HEK293 (cell line): ENCODE measurements around the gene TMEM63A.

Experiments
- CTCF ChIA-PET: fragments of 350-600 bp; formaldehyde crosslinking; extraction: SDS; loops from one replicate; lab custom pipeline; 2021; ENCODE audit warnings: antibody characterized with exemption; lab: Yijun Ruan, JAX
- POLR2A ChIA-PET: fragments of 300-600 bp; formaldehyde crosslinking; extraction: SDS; loops from one replicate; lab custom pipeline; 2020; ENCODE audit warnings: antibody characterized with exemption, inconsistent platforms; lab: Yijun Ruan, JAX
- H3K27ac ChIP-seq: fragments of 200-500 bp; sonication (Bioruptor generic); 2 replicates; pipeline ENCODE4 v1.5.1; 2014; ENCODE audit warnings: low read depth, low read length, control low read depth, inconsistent platforms; ENCODE audit errors: extremely low read depth
- H3K36me3 ChIP-seq, 2 experiments: fragments of 200-500 bp in 1 of 2; sonication (Bioruptor generic) in 1 of 2; 1 replicate in 1 of 2; 2 replicates in 1 of 2; pipeline ENCODE4 v1.5.1; 2014 to 2017; ENCODE audit warnings: inconsistent platforms in 2 of 2, low read length in 2 of 2; ENCODE audit not compliant: control insufficient read depth in 2 of 2, insufficient read depth in 1 of 2
- H3K4me1 ChIP-seq: fragments of 200-500 bp; sonication (Bioruptor generic); 2 replicates; pipeline ENCODE4 v1.5.1; 2014; ENCODE audit warnings: mild to moderate bottlenecking, low read length, inconsistent platforms; ENCODE audit not compliant: control insufficient read depth, insufficient read depth
- H3K4me3 ChIP-seq: 2 replicates; pipeline ENCODE4 v1.5.1; 2011; ENCODE audit warnings: low read depth, mild to moderate bottlenecking, control low read depth, low read length, moderate library complexity
- H3K9me3 ChIP-seq: fragments of 200-500 bp; sonication (Bioruptor generic); 2 replicates; pipeline ENCODE4 v1.5.1; 2014; ENCODE audit warnings: low read depth, low read length, inconsistent platforms; ENCODE audit not compliant: control insufficient read depth, insufficient read depth
- FEZF1 ChIP-seq: fragments of 450-650 bp; formaldehyde crosslinking; IDR thresholded peaks from 2 replicates; pipeline ENCODE4 v1.5.1; 2016; ENCODE audit warnings: missing biosample characterization, missing genetic modification characterization
- IKZF3 ChIP-seq: fragments of 450-650 bp; IDR thresholded peaks from 2 replicates; pipeline ENCODE4 v1.5.0; 2018; ENCODE audit warnings: missing biosample characterization, mild to moderate bottlenecking, missing genetic modification characterization, moderate library complexity
- INSM2 ChIP-seq: fragments of 450-650 bp; formaldehyde crosslinking; IDR thresholded peaks from 2 replicates; pipeline ENCODE4 v1.5.1; 2016; ENCODE audit warnings: missing biosample characterization, missing genetic modification characterization
- KLF10 ChIP-seq: fragments of 450-650 bp; IDR thresholded peaks from 2 replicates; pipeline ENCODE4 v1.5.1; 2018; ENCODE audit warnings: missing biosample characterization, mild to moderate bottlenecking, missing genetic modification characterization
- OSR2 ChIP-seq: fragments of 450-650 bp; formaldehyde crosslinking; IDR thresholded peaks from 2 replicates; pipeline ENCODE4 v1.5.1; 2016; ENCODE audit warnings: missing biosample characterization, missing genetic modification characterization
- PRDM6 ChIP-seq: fragments of 450-650 bp; formaldehyde crosslinking; IDR thresholded peaks from 2 replicates; pipeline ENCODE4 v1.5.1; 2017; ENCODE audit warnings: missing biosample characterization, missing genetic modification characterization
- RBAK ChIP-seq: fragments of 450-650 bp; formaldehyde crosslinking; IDR thresholded peaks from 2 replicates; pipeline ENCODE4 v1.5.1; 2016; ENCODE audit warnings: missing biosample characterization, missing genetic modification characterization
- ZBTB1 ChIP-seq: fragments of 450-650 bp; formaldehyde crosslinking; IDR thresholded peaks from 2 replicates; pipeline ENCODE4 v1.5.1; 2016; ENCODE audit warnings: missing biosample characterization, missing genetic modification characterization
- ZBTB8A ChIP-seq: fragments of 450-650 bp; formaldehyde crosslinking; IDR thresholded peaks from 2 replicates; pipeline ENCODE4 v1.5.1; 2016; ENCODE audit warnings: missing biosample characterization, missing genetic modification characterization
- ZNF174 ChIP-seq: fragments of 450-650 bp; formaldehyde crosslinking; IDR thresholded peaks from 2 replicates; pipeline ENCODE4 v1.5.0; 2017; ENCODE audit warnings: missing biosample characterization, mild to moderate bottlenecking, missing genetic modification characterization
- ZNF350 ChIP-seq: fragments of 450-650 bp; formaldehyde crosslinking; IDR thresholded peaks from 2 replicates; pipeline ENCODE4 v1.5.0; 2017; ENCODE audit warnings: missing biosample characterization, mild to moderate bottlenecking, missing genetic modification characterization
- ZNF37A ChIP-seq: fragments of 450-650 bp; IDR thresholded peaks from 2 replicates; pipeline ENCODE4 v1.5.1; 2018; ENCODE audit warnings: missing biosample characterization, missing genetic modification characterization
- ZNF398 ChIP-seq: fragments of 450-650 bp; formaldehyde crosslinking; IDR thresholded peaks from 2 replicates; pipeline ENCODE4 v1.5.1; 2017; ENCODE audit warnings: missing biosample characterization, missing genetic modification characterization
- ZNF423 ChIP-seq: fragments of 450-650 bp; formaldehyde crosslinking; IDR thresholded peaks from 2 replicates; pipeline ENCODE4 v1.5.1; 2016; ENCODE audit warnings: missing biosample characterization, missing genetic modification characterization
- ZNF488 ChIP-seq: fragments of 450-650 bp; formaldehyde crosslinking; IDR thresholded peaks from 2 replicates; pipeline ENCODE4 v1.5.1; 2016; ENCODE audit warnings: missing biosample characterization, missing genetic modification characterization
- ZNF501 ChIP-seq: fragments of 450-650 bp; formaldehyde crosslinking; IDR thresholded peaks from 2 replicates; pipeline ENCODE4 v1.5.1; 2016; ENCODE audit warnings: missing biosample characterization, missing genetic modification characterization
- ZNF530 ChIP-seq: fragments of 450-650 bp; formaldehyde crosslinking; IDR thresholded peaks from 2 replicates; pipeline ENCODE4 v1.5.1; 2016; ENCODE audit warnings: low read depth, missing biosample characterization, missing genetic modification characterization
- ZNF549 ChIP-seq: fragments of 450-650 bp; IDR thresholded peaks from 2 replicates; pipeline ENCODE4 v1.5.1; 2018; ENCODE audit warnings: missing biosample characterization, missing genetic modification characterization, mild to moderate bottlenecking, inconsistent platforms, moderate library complexity
- ZNF585B ChIP-seq: fragments of 450-650 bp; formaldehyde crosslinking; IDR thresholded peaks from 2 replicates; pipeline ENCODE4 v1.5.1; 2016; ENCODE audit warnings: missing biosample characterization, missing genetic modification characterization
- ZNF623 ChIP-seq: fragments of 450-650 bp; formaldehyde crosslinking; IDR thresholded peaks from 2 replicates; pipeline ENCODE4 v1.5.1; 2016; ENCODE audit warnings: missing biosample characterization, missing genetic modification characterization
- ZNF624 ChIP-seq: fragments of 450-650 bp; formaldehyde crosslinking; IDR thresholded peaks from 2 replicates; pipeline ENCODE4 v1.5.1; 2017; ENCODE audit warnings: missing biosample characterization, missing genetic modification characterization
- ZNF639 ChIP-seq: fragments of 450-650 bp; formaldehyde crosslinking; IDR thresholded peaks from 2 replicates; pipeline ENCODE4 v1.5.1; 2016; ENCODE audit warnings: missing biosample characterization, missing genetic modification characterization
- ZNF664 ChIP-seq: fragments of 450-650 bp; formaldehyde crosslinking; IDR thresholded peaks from 2 replicates; pipeline ENCODE4 v1.5.1; 2016; ENCODE audit warnings: missing biosample characterization, missing genetic modification characterization
- ZNF768 ChIP-seq: fragments of 450-650 bp; formaldehyde crosslinking; IDR thresholded peaks from 2 replicates; pipeline ENCODE4 v1.5.1; 2018; ENCODE audit warnings: missing biosample characterization, mild to moderate bottlenecking, missing genetic modification characterization
- ZNF843 ChIP-seq: fragments of 450-650 bp; formaldehyde crosslinking; IDR thresholded peaks from 2 replicates; pipeline ENCODE4 v1.5.1; 2016; ENCODE audit warnings: missing biosample characterization, missing genetic modification characterization
- ZSCAN30 ChIP-seq: fragments of 450-650 bp; IDR thresholded peaks from 2 replicates; pipeline ENCODE4 v1.5.1; 2018; ENCODE audit warnings: missing biosample characterization, mild to moderate bottlenecking, missing genetic modification characterization, moderate library complexity
- ZXDB ChIP-seq: fragments of 450-650 bp; formaldehyde crosslinking; IDR thresholded peaks from 2 replicates; pipeline ENCODE4 v1.5.1; 2016; ENCODE audit warnings: missing biosample characterization, missing genetic modification characterization

The TMEM63A gene

GRCh38 chr1:225907341-225907740, 25.2 kb upstream of the TMEM63A start:
- H3K4me3 ChIP-seq: no peak overlapping the region
- H3K4me1 ChIP-seq: no peaks in the 10 kb centered on the region
- H3K27ac ChIP-seq: no peak overlapping the region
- POLR2A ChIA-PET: no interaction called here
- H3K9me3 ChIP-seq: no peaks in the 10 kb centered on the region
- CTCF ChIA-PET: interaction anchor here (2.9 kb wide), 1 partner anchor 433 kb away, joined by 18 read pairs; no protein-coding TSS in a partner anchor
- no peak for TF ChIP-seq ZNF37A (tag by site-specific recombination)
- TF ChIP-seq ZBTB1 (tag by site-specific recombination): no peak
- TF ChIP-seq IKZF3: no peak
- no peak for TF ChIP-seq RBAK (tag by site-specific recombination)
- no peak for TF ChIP-seq ZNF501
- TF ChIP-seq ZNF174 (tag by site-specific recombination): no peak
- no peak for TF ChIP-seq ZNF664 (tag by site-specific recombination)
- no peak for TF ChIP-seq ZNF639
- TF ChIP-seq ZNF768 (tag by site-specific recombination): no peak
- no peaks in the 10 kb centered on the region for H3K36me3 ChIP-seq

GRCh38 chr1:225906467-225906866, 24.3 kb upstream of the TMEM63A start:
- H3K9me3 ChIP-seq: no peaks in the 10 kb centered on the region
- H3K4me3 ChIP-seq: no peak overlapping the region
- POLR2A ChIA-PET: interaction anchor here (0.6 to 1.1 kb wide), 2 partner anchors 18 to 72 kb away, joined by 3 read pairs; partner anchors contain the start of gene PYCR2
- TF ChIP-seq ZNF350 (tag by site-specific recombination) (no peak), ZNF585B (tag by site-specific recombination) (no peak), OSR2 (tag by site-specific recombination) (no peak), INSM2 (no peak), FEZF1 (tag by site-specific recombination) (no peak)
- H3K36me3 ChIP-seq: no peaks in the 10 kb centered on the region
- no peak overlapping the region for H3K27ac ChIP-seq
- CTCF ChIA-PET: interaction anchor here (0.7 to 2.9 kb wide), 5 partner anchors 9 to 432 kb away, joined by 3 to 18 read pairs (median 3); no protein-coding TSS in a partner anchor
- no peaks in the 10 kb centered on the region for H3K4me1 ChIP-seq

GRCh38 chr1:225903623-225904022, 21.4 kb upstream of the TMEM63A start:
- ChIA-PET POLR2A (interaction anchor here (0.7 to 1.0 kb wide), 2 partner anchors 20 to 96 kb away, joined by 3 read pairs; partner anchors contain the start of gene SDE2), CTCF (interaction anchor here (0.8 kb wide), 1 partner anchor 218 kb away, joined by 3 read pairs; no protein-coding TSS in a partner anchor)
- H3K4me1 ChIP-seq: no peaks in the 10 kb centered on the region
- H3K4me3 ChIP-seq: no peak overlapping the region
- no peak overlapping the region for H3K27ac ChIP-seq
- H3K9me3 ChIP-seq: no peaks in the 10 kb centered on the region
- H3K36me3 ChIP-seq: no peaks in the 10 kb centered on the region
- TF ChIP-seq ZNF624 (tag by site-specific recombination): no peak
- TF ChIP-seq KLF10 (tag by site-specific recombination): no peak
- TF ChIP-seq ZBTB8A (tag by site-specific recombination): no peak
- no peak for TF ChIP-seq ZNF843 (tag by site-specific recombination)
- no peak for TF ChIP-seq ZNF423
- TF ChIP-seq PRDM6: no peak
- peak; percentile 99 for TF ChIP-seq ZNF623 (tag by site-specific recombination)
- TF ChIP-seq ZNF530 (tag by site-specific recombination): no peak
- TF ChIP-seq ZNF488 (tag by site-specific recombination): no peak
- no peak for TF ChIP-seq ZNF398 (tag by site-specific recombination)
- TF ChIP-seq ZXDB (tag by site-specific recombination): no peak
- TF ChIP-seq ZNF549 (tag by site-specific recombination): no peak
- no peak for TF ChIP-seq ZSCAN30 (tag by site-specific recombination)
